HL-60 (cell line): ENCODE results near the gene SHC3.

ENCODE experiments used
- DNase-seq, 2 experiments: peaks; one replicate each; pipeline ENCODE4 v3.0.0-alpha.2; 2010 to 2020; ENCODE audit warnings: low read depth in 1 of 2, low spot score in 1 of 2
- H3K27ac ChIP-seq: fragments of 250-450 bp; sonication (Bioruptor Pico); replicated peaks from 2 replicates; pipeline ENCODE4 v1.5.1; 2020; ENCODE audit warnings: mild to moderate bottlenecking, moderate library complexity
- H3K27me3 ChIP-seq: fragments of 250-450 bp; sonication (Bioruptor Pico); 2 replicates; pipeline ENCODE4 v1.5.1; 2021; ENCODE audit warnings: mild to moderate bottlenecking, moderate library complexity; ENCODE audit not compliant: insufficient read depth, poor library complexity, severe bottlenecking
- H3K4me3 ChIP-seq: replicated peaks from 2 replicates; pipeline ENCODE4 v1.5.1; 2011; ENCODE audit warnings: mild to moderate bottlenecking, control low read depth, low read length; ENCODE audit not compliant: insufficient read depth
- CTCF ChIP-seq: IDR thresholded peaks from one replicate; pipeline ENCODE4 v1.5.1; 2011; ENCODE audit warnings: low read length, control low read depth, inconsistent platforms; ENCODE audit not compliant: insufficient read depth
- GABPA ChIP-seq: IDR thresholded peaks from 2 replicates; pipeline ENCODE4 v1.6.1; 2012; ENCODE audit warnings: low read depth
- POLR2AphosphoS5 ChIP-seq: IDR thresholded peaks from 2 replicates; pipeline ENCODE4 v1.6.1; 2012; ENCODE audit warnings: low read depth
- SPI1 ChIP-seq: IDR thresholded peaks from 2 replicates; pipeline ENCODE4 v1.6.1; 2012; ENCODE audit warnings: low read depth, mild to moderate bottlenecking, borderline replicate concordance
- TF ChIP-seq, protein P1 (sequence below): IDR thresholded peaks from 2 replicates; pipeline ENCODE4 v1.6.1; 2012; ENCODE audit warnings: low read depth; ENCODE audit not compliant: insufficient replicate concordance

SHC3 gene

DNA sequence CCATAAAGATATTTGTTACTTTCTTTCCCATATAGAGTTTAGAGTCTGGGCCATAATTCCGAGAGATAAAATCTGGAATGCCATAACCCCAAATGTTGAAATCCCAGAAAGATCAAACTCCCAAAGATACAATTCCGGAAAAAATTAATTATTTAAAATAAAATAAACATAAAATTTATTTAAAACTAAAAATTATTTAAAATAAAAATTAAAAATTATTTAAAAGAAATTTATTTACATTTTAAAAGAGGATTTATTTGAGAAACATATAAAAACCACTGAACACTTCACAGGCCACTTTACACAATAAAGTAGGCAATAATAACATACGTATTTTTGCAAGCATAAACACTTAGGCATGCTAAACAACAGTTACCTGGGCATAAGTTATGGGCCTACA, 57.9 kb downstream of the SHC3 start:
- Histone ChIP-seq H3K27ac (no peak overlapping the region), H3K27me3 (peaks cover 3% of the 10 kb centered on the region), H3K4me3 (no peak overlapping the region)
- no peak for TF ChIP-seq CTCF
- no peak for TF ChIP-seq SPI1
- no peak for TF ChIP-seq GABPA
- no peak for TF ChIP-seq POLR2AphosphoS5
- TF ChIP-seq, protein P1, sequence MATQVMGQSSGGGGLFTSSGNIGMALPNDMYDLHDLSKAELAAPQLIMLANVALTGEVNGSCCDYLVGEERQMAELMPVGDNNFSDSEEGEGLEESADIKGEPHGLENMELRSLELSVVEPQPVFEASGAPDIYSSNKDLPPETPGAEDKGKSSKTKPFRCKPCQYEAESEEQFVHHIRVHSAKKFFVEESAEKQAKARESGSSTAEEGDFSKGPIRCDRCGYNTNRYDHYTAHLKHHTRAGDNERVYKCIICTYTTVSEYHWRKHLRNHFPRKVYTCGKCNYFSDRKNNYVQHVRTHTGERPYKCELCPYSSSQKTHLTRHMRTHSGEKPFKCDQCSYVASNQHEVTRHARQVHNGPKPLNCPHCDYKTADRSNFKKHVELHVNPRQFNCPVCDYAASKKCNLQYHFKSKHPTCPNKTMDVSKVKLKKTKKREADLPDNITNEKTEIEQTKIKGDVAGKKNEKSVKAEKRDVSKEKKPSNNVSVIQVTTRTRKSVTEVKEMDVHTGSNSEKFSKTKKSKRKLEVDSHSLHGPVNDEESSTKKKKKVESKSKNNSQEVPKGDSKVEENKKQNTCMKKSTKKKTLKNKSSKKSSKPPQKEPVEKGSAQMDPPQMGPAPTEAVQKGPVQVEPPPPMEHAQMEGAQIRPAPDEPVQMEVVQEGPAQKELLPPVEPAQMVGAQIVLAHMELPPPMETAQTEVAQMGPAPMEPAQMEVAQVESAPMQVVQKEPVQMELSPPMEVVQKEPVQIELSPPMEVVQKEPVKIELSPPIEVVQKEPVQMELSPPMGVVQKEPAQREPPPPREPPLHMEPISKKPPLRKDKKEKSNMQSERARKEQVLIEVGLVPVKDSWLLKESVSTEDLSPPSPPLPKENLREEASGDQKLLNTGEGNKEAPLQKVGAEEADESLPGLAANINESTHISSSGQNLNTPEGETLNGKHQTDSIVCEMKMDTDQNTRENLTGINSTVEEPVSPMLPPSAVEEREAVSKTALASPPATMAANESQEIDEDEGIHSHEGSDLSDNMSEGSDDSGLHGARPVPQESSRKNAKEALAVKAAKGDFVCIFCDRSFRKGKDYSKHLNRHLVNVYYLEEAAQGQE, result no peak
- no peak for DNase-seq

DNA sequence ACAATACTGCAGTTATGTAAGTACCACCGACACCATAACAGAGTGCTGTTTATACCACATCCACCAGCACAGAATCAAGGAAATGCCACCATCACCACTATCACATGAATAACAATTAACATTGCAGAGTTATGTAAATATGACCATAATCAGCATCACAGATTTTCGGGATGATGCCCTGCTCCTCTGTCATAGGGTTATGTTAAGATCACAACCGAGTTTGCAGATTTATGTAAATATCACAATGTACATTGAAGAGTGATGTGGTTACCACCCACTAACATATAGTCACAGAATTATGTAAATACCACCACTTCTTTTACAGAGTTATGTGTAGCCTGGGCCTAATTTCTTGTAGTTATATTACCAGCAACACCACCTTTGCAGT, 61.8 kb downstream of the SHC3 start:
- Histone ChIP-seq H3K27ac (no peak overlapping the region), H3K27me3 (peaks cover 4% of the 10 kb centered on the region), H3K4me3 (no peak overlapping the region)
- TF ChIP-seq GABPA (no peak), CTCF (no peak), POLR2AphosphoS5 (no peak)
- DNase-seq, result no peak

GRCh38 chr9:89116064-89116804, 62.4 kb downstream of the SHC3 start:
- DNase-seq, result no peak
- Histone ChIP-seq H3K27ac (no peak overlapping the region), H3K27me3 (peaks cover 7% of the 10 kb centered on the region), H3K4me3 (no peak overlapping the region)
- TF ChIP-seq GABPA (no peak), CTCF (no peak), POLR2AphosphoS5 (no peak), SPI1 (no peak)
- TF ChIP-seq, protein P1, result no peak

GRCh38 chr9:89115426-89115825, 63.2 kb downstream of the SHC3 start:
- H3K27me3 ChIP-seq, result peaks cover 7% of the 10 kb centered on the region
- no peak for DNase-seq
- TF ChIP-seq GABPA (no peak), SPI1 (no peak), CTCF (no peak), POLR2AphosphoS5 (no peak)
- TF ChIP-seq, protein P1, result no peak
- H3K27ac ChIP-seq, result no peak overlapping the region
- H3K4me3 ChIP-seq, result no peak overlapping the region
